CD4-positive, alpha-beta T cell treated with Interferon alpha-2 for 1 hour (primary cell): Measurements from ENCODE around the gene TMEM179.

Source experiments
- DNase-seq, 2 donors: peaks; one replicate each; pipeline ENCODE4 v3.0.0-alpha.2; 2020 to 2022

The TMEM179 gene

DNA sequence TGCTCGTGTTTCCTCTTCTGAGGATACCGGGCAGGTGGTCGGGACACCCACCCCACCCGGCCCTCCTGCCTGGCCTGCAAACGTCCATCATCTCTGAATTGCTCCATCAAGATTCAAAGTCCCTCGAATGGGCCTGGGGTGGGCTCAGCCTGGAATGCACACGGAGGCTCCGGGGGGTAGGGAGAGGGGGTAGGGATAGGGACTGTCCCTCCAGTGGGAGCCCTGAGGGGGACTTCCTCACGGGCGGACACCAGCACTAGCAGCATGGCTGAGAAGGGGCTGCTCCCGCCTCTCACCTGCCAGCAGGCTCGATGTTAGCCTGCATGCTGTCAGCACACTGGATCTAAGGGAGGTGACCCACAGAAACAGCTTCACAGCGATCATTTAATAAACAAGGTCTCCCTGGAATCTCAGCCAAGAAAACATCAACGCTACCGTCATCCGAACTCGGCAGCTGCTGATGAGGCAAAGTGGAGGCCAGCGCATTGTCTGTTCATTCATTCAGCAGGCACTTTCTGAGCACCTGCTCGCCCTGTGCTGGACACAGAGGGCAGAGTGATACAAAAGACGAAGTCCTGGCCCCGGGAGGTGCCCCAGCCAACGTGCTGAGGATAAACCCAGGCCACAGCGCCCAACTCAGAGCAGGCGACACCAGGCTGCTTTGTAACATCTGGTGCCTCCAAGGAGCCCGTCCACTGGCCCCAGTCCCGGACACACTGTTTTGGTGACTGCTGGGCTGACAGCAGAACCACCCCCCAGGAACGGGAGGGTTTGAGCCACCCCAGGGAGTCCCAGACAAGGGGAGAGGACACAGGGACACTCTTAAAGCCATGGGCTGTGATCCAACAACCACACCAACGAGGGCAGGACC, 6.3 kb downstream of the TMEM179 start:
- no peak for DNase-seq

DNA sequence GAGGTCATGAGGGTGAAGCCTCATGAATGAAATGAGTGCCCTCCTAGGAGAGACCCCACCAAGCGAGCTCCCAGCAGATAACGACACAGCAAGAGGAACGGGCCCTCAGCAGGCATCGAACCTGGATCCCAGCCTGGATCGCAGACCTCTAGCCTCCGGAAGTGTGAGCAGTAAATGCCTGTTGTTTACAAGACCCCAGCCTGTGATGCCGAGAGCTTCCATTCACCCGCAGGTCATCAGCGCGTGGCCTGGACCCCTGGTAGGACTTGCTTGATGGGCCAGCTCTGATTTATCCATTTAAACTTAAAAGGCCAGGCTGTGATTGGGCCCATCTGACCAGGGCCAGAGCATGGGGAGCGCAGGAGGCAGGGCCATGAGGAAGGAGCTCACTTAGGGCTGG, 7.0 kb downstream of the TMEM179 start:
- DNase-seq = no peak

DNA sequence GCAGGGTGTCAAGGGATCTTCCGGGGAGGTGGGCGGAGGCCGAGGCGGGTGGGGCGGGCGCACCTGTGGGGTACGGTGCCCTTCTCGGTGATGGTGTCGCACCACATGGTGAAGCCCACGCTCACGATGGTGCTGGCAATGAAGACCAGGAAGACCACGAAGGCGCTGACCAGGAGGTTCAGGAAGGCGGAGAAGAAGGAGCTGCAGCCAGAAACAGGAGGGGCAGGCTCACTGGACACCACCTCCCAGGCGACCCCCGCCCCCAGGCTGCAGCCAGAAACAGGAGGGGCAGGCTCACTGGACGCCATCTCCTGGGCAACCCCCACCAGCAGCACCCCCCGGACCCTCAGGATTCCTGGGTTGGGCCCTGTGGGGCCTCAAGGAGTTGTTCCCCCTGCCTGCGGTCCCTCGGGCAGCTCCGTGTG, 7.6 kb downstream of the TMEM179 start:
- no peak for DNase-seq

DNA sequence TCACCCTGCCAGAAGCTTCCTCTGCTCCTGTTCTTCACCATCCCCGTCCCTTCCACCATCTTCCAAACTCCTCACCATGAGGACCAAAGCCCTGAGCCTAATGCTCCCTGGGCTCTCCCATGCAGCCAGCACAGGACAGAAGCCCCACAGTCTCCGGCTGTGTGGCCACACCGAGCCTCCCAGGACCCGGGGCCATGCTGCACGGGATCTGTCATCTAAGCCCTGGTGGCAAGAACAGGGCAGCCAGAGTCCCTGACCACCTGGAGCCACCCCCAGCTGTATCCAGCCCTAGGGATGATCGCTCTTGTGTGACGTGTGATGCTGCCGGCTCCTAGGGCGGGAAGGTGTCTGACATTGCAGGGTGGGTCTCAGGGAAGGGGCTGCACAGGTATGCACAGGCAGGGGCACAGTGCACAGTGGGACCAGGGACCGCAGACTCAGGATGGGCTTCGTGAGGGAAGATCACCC, 8.1 kb downstream of the TMEM179 start:
- no peak for DNase-seq

DNA sequence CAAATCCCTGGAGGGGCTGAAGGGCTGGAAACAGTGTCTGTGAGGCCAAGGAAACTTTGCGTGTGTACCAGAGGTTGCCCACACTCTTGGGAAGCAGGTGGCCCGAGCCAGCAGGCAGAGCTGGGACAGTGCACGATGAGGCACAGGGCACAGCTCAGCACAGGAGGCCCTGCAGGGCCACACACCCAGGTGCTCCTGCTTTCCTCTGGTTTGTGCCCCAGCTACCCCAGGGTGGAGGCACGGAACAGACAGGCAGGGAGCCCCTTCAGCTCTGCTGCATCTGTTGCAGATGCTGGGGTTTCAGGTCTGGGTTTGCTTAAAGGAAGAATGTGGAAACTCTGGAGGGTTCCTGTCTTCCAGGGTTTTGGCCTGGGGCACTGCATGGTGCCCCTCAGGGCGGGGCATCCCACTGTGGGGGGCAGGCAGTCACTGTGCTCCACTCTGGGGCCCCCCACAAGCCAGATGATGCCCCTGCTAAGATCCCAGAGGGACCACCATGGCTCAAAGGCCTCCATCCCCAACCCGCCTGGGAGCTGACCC, 8.6 kb downstream of the TMEM179 start:
- DNase-seq = no peak

DNA sequence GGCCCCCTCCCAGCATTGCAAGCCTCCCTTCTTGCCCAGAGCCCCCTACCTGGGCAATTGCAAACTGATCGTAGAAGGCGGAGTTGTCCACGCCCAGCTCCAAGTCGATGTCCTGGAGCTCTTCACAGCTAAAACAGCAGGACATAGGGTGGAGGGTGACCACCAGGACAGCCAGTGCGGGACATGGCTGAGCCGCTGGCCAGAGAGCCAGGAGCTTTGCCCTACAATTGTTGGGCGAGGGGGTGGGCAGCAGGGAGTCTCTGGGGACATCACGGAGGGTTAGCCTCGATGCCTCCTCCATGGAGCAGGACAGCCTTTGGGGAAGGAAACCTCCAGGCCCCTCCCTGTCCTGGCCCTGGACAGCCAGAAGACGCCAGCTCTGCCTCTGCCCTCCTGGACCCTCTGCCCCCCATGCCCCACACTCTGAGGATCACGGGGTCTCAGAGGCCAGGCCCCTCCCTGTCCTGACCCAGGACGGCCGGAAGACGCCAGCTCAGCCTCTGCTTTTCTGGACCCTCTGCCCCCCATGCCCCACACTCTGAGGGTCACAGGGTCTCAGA, 9.4 kb downstream of the TMEM179 start:
- DNase-seq = no peak

DNA sequence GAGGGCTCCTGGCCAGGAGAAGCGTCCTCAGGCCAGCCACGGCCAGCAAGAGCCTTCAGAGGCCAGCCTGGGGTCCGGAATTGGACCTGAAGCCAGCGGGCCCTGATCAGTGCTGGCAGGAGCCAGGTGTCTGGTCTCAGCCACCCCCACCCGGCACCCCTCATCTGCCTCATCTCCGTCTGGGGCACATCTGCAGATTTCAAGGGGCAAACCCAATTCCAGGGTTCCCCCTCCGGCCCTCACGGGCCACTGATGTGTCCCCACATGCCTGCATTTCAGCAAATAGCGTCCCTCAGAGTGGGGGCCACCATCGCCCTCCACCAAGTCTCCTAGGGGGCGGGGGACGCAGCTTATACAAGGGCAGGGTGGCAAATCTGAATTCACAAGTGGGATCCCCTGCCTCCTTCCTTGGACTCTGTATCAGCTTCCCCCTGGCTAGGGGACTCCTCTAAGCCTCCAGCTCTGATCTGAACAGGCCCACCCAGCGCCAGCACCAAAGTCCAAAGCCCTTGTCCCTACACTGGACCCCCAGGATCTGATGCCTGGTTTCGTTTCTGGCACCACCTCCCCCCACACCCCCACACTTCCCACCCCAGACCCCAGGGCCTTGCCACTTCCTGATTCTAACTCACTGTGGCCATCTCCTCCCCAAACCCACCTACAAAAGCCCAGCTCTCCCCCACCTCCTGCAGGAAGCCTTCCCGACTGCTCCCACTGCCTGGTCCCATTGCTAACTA, 10.1 kb downstream of the TMEM179 start:
- DNase-seq = no peak

DNA sequence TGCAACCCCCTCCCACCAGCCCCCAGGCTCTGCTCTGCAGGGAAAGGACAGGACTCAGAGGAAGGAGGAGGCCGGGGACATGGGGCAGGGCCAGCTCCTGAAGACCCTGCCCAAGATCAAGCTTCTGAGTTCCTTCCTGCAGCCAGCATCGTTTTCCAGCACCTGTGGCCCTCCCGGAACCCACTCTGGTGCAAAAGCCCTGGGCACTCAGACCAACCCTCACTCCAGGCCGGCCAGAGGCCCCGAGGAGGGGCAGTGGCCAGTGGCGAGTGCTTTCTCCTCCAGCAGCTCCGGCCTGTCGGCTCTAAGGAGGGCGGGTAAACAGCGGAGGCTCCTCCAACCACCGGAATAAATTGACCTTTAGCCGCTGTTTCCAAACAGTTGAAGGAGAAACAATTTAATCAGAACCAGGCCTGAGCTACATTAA, 10.8 kb downstream of the TMEM179 start:
- no peak for DNase-seq

DNA sequence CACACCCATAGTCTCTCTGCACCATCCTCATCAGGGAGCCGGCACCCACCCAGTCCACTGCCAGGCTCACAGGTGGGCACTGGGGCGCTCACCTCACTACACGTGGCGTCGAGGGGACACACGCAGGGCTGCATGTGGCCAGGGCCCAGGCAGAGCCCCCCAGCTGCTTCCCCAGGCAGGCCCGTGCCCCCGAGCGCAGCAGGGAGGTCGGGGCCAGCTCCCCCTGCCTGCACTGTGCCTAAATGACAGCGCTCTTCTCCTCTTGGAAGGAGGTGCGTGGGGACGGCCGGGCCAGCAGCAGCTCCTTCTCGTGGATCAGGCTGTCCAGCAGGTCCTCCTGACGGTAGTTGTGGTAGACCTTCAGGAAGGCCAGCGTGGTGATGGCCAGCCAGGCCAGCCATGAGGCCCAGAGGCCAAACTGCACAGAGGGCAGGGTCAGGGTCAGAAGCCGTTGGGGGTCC, 11.3 kb downstream of the TMEM179 start:
- DNase-seq = no peak

DNA sequence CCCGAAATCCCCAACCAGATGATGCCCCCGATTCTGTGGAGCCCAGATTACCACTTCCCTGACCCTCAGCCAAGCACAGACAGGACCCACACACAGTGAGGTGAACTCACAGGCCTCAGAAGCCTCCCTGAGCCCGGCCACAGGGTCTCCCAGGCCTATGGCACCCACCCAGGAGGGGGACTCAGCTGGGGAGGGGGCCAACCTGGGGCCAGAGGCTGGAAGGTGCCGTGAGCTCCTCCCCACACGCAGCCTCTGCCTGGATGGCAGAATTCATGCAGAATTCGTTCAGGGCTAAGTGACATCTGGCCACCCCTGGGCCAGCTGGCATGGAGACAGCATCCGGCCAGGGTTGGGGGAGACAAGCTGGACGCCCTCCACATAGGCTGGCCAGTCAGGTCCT, 11.8 kb downstream of the TMEM179 start:
- no peak for DNase-seq

DNA sequence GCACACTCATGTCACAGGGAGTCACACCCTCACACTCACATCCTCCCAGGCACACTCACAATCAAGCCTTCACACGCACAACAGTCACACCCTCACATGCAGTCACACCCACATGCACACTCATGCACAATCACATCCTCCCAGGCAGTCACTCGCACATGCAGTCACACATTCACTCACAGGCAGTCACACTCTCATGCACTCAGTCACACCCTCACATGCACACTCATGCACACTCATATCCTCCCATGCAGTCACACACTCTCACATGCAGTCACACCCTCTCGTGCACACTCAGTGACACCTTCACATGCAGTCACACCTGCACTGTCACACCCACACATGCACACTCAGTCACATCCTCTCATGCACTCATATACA, 12.3 kb downstream of the TMEM179 start:
- no peak for DNase-seq

DNA sequence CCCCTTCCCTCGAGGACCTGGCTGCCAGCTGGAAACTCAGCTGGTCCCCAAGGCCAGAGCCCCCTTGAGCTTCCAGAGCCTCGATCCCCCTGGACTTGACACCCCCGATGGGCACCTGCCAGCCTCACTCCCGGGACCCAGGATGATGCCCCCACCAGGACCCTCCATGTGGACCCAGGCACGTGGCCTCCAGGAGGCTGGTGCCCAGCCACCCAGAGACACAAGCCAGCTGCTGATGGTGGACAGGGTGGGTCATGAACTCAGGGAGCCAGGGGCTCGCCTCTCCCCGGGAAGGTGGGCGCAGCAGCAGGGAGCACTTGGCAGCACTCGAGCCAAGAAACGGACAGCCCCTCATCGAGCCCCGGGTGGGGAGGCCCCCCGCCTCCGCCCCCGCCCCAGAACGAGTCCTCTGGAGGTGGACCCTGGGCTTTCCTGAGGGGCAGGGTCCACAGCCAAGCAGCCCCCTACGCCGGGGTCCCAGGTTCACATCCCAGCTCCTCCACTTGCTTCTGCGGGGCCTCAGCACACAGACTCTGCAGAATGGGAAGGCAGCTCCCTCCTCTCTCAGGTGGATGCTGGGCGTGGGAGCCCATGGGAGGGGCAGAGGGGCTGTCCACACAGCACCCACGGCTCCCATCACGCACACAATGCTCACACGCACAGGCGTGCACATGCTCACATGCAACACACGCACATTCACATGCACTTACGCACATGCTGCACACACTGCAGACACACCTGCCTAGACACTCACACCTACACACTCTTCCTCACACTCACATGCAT, 12.9 kb downstream of the TMEM179 start:
- DNase-seq = no peak

DNA sequence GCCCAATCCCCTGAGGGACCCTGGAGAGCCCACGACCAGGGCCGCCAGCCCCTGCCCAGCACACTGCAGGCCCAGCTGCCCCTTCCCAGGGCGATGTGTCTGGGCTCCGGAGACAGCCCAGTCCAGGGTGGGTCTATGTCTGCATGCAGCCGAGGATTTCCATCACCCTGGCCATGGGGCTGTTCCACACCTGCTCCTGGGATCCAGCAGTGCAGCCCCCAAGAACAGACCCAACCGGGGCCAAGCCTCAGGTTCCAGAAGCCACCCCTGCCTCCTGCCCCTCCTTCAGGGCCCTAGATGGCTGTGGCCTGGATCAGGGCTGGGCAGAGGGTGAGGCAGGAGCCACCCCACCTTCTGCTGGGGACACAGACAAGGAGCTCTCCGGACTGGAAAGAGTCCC, 13.5 kb downstream of the TMEM179 start:
- no peak for DNase-seq

DNA sequence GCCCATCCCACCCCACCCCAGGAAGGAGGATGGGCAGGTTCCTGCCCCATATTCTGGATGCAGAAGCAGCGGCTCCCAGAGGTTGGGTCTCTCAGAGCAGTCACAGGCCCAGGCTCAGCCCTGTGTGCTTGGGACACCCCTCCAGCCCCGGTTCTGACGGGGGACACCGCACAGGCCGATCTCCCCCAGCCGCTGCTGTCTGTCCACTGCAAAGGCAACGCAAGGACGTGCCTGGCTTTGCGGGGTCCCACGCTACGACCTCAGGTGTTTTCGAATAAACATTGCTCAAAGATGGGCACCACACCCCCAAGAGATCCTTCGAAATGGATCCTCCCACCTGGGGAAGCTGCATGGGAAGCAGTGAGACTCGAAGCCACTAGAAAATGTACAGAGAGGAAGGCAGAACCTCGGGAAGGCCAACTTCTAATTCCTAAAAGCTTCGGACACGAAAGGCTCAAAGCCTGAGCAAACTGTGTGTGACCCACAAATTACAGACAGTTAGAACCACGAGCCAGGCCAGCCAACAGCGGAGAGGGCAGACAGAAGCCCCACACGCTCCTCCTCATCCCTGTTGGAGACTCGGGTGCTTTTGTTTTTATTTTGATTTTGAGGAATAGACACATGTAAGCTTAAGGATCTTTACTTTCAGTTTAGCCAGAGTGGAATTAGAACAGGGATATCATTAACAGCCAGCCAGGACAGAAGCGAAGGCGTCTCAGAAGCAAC, 14.2 kb downstream of the TMEM179 start:
- no peak for DNase-seq

DNA sequence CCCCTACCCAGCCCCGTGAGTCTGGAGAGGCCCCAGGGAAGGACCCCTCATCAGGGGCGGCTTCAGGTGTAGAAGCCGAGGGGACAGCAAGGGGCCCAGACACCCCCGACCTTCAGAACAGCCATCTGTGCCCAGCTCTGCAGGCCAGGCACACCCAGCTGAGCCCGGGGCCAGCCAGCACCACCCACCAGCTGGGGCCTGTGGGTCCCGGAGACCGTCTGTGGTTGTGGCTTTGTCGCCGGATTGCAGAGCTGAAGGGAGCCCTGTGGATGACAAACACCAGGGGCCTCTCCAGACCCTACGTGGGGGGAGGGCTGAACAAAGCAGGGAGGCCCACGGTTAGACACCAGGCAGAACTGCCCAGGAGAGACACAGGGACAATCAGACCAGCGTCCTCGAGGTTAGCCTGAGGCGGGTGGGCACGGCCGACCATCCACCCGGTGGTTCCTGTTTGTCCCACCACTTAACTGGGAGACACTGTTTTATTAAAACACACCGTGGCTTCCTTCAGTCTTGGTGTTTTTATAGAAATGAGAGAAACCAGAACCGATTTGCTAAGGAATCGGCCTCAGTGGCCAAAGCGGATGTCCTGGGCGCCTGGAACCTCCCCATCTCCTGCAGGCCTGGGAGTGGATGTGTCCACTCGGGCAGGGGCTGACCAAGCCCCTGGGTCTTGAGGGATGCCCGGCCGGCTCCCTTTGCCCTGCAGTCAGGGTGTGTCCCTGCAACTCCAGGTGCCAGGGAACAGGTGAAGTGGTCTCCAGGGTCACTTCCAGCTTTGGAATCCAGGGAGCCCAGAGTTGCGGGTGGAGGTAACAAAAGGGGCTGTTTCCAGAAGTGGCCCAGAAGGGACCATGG, 15.0 kb downstream of the TMEM179 start:
- DNase-seq = no peak

DNA sequence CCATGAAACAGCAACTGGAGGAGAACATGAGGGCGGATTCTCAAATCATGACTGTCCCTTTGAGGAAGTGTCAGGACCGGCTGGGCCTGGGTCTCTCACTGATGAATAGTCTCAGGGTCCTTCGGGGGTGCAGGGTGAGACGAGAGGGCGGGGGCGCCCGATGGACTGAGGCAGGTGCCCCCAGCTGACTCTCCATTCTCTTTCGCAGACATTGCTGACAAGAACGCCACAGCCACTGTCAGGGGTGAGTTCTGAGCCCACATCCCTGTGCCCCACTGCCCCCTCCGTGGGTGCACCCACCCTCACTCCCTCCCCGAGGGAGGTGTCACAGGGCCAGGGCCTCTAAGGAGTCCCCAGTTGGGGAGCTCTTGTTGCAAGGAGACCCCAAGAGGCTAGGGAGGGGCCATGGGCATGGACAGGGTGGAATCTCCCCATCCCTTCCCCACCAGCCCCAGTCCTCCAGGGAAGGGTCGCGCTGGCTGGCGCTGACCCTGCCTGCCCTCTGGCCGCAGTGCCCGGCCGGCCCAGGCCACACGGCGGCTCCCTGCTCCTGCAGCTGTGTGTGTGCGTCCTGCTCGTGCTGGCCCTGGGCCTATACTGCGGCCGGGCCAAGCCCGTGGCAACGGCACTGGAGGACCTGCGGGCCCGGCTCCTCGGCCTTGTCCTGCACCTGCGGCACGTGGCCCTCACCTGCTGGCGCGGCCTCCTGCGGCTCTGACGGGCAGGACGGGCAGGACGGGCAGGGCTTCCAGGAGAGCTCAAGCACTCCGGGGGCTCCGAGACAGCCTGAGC, 16.3 kb downstream of the TMEM179 start:
- DNase-seq = no peak

DNA sequence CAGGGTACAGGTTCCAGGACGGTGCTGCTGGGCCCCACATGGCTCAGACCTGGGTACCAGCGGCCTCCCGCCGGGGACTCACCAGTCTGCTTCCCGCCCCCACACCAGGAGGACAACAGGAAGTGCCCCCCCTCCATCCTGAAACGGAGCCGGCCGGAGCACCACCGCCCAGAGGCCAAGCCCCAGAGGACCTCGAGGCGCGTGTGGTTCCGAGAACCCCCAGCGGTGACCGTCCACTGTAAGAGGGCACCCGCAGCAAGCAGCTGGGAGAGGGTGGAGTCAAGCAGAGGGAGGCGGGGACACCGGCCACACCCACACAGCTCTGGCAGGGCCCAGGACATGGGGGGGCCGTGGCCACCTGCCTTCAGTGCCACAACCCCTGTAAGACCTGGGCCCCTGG, 16.9 kb downstream of the TMEM179 start:
- DNase-seq = no peak

DNA sequence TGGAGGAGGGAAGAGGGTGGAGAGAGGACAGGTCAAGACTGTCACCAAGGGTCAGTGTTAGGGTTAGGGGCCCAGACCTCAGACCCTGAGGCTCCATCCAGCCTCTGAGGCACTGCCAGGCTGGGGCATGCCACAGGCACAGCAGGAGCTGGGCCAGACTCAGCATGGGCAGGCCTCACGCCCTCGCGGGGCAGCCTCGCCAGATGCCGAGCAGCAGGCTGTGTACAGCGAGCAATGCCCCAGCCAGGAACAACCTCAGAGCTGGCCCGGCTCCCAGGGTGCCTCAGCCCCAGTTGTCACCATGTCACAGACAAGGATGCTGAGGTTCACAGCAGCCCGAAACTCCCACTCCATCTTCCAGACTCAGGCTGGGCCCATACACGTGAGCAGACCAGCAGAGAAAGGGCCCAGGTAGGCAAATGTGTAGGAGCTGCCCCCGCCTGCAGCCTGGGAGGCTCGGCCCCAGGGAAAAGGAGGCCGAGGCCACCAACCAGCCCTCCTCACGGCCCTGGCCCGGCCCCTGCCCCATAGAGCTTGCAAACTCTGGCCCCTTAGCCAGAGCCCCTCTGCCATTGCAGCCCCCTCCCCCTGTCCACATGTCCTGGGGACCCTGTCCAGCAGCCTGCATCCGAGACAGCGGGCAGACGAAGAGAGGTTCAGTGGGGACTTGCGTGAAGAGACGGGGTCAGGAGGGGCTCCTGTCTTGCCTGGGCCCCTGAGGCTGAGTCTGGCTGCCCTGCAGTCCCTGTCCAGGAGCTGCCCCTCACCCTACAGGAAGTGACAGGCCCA, 17.5 kb downstream of the TMEM179 start:
- DNase-seq = no peak
